Hepatocyte (in vitro differentiated cells): Measurements from ENCODE around the gene BAIAP2L1. TPM values are rescaled to one million over a fixed set of nuclear protein-coding genes. Genes with fewer than 3 reads are reported as not detected.

ENCODE experiments used
- DNase-seq: peaks from one replicate; pipeline ENCODE4 v3.0.0-alpha.2; 2016; ENCODE audit warnings: low spot score
- H2AFZ ChIP-seq: fragments of 200-600 bp; sonication (generic); 2 replicates; pipeline ENCODE4 v1.6.0; 2016; ENCODE audit warnings: antibody characterized with exemption, mild to moderate bottlenecking
- H3K27ac ChIP-seq: fragments of 200-600 bp; sonication (generic); 2 replicates; pipeline ENCODE4 v1.5.1; 2016; ENCODE audit warnings: mild to moderate bottlenecking
- H3K27me3 ChIP-seq: fragments of 200-600 bp; sonication (generic); 2 replicates; pipeline ENCODE4 v1.6.1; 2016
- H3K36me3 ChIP-seq: fragments of 200-600 bp; sonication (generic); replicated peaks from 2 replicates; pipeline ENCODE4 v1.5.1; 2016; ENCODE audit warnings: low read depth; ENCODE audit not compliant: insufficient read depth
- H3K4me1 ChIP-seq: fragments of 200-600 bp; sonication (generic); 2 replicates; pipeline ENCODE4 v1.5.1; 2016; ENCODE audit warnings: mild to moderate bottlenecking, moderate library complexity; ENCODE audit not compliant: insufficient read depth
- H3K4me2 ChIP-seq: fragments of 200-600 bp; sonication (generic); 2 replicates; pipeline ENCODE4 v1.6.0; 2016
- H3K4me3 ChIP-seq: fragments of 200-600 bp; sonication (generic); 2 replicates; pipeline ENCODE4 v1.5.1; 2016; ENCODE audit warnings: mild to moderate bottlenecking
- H3K79me2 ChIP-seq: fragments of 200-600 bp; sonication (generic); 2 replicates; pipeline ENCODE4 v1.6.0; 2017; ENCODE audit warnings: mild to moderate bottlenecking
- H3K9me2 ChIP-seq: fragments of 200-600 bp; sonication (generic); replicated peaks from 2 replicates; pipeline ENCODE4 v1.6.0; 2017; ENCODE audit warnings: mild to moderate bottlenecking; ENCODE audit not compliant: insufficient read depth
- H3K9me3 ChIP-seq: fragments of 200-600 bp; sonication (generic); 2 replicates; pipeline ENCODE4 v1.5.1; 2016; ENCODE audit warnings: low read depth, mild to moderate bottlenecking
- H4K20me1 ChIP-seq: fragments of 200-600 bp; sonication (generic); 2 replicates; pipeline ENCODE4 v1.6.0; 2016; ENCODE audit warnings: mild to moderate bottlenecking; ENCODE audit not compliant: insufficient read depth, poor library complexity, severe bottlenecking
- CTCF ChIP-seq: fragments of 200-600 bp; sonication (generic); IDR thresholded peaks from 2 replicates; pipeline ENCODE4 v1.5.1; 2016; ENCODE audit warnings: antibody characterized with exemption, mild to moderate bottlenecking; ENCODE audit not compliant: poor library complexity
- EZH2 ChIP-seq: fragments of 200-600 bp; sonication (generic); IDR thresholded peaks from 2 replicates; pipeline ENCODE4 v1.6.1; 2016; ENCODE audit warnings: antibody characterized with exemption, mild to moderate bottlenecking, borderline replicate concordance
- EZH2phosphoT487 ChIP-seq: fragments of 200-600 bp; sonication (generic); IDR thresholded peaks from one replicate; pipeline ENCODE4 v1.6.1; 2018; ENCODE audit warnings: antibody characterized with exemption, mild to moderate bottlenecking, low read depth, moderate library complexity; ENCODE audit not compliant: unreplicated experiment, severe bottlenecking
- WGBS: methylation state at CpG from one replicate; pipeline ENCODE4 v1.1.6; 2016; ENCODE audit warnings: low lambda C conversion rate; ENCODE audit errors: missing lambda C conversion rate; 5-methylcytosine and 5-hydroxymethylcytosine counted together
- polyA plus RNA-seq: library from polyadenylated mRNA; unstranded; fragments of >200 nt; fragmentation: Nextera tagmentation; extraction: Ambion mirVana; gene quantifications from 2 replicates; pipeline ENCODE4 v1.2.1, GENCODE V29; 2016
- total RNA-seq: library from RNA; depleted of rRNA; stranded (reverse); fragments of >200 nt; gene quantifications from 2 replicates; pipeline ENCODE4 v1.2.3, GENCODE V29; 2014

Gene BAIAP2L1
- total and polyA plus RNA-seq, 2 experiments from 2014 or later, result 25.4 to 32.0 TPM

- no peak overlapping the region for H2AFZ ChIP-seq
- H3K4me1 ChIP-seq, result peaks cover 46% of the 10 kb centered on the region
- TF ChIP-seq EZH2phosphoT487 (no peak), EZH2 (no peak)
Measured at GRCh38 chr7:98282703-98283102, 118.2 kb downstream of the BAIAP2L1 start.

GRCh38 chr7:98281757-98282606, 118.9 kb downstream of the BAIAP2L1 start:
- Histone ChIP-seq H2AFZ (peak overlapping the region; percentile 45), H3K79me2 (peaks cover 53% of the 10 kb centered on the region)
- 2% methylated on average over 26 of the region's 77 CpGs for WGBS

More at GRCh38 chr7:98282703-98283102, 118.2 kb downstream of the BAIAP2L1 start:
- no peaks in the 10 kb centered on the region for H3K9me3 ChIP-seq
- WGBS, result 31% methylated on average over 16 of the region's 16 CpGs
- peak overlapping the region; percentile 98 for H3K4me3 ChIP-seq
- peak overlapping the region; percentile 95 for H3K27ac ChIP-seq
- H4K20me1 ChIP-seq, result peaks cover 50% of the 10 kb centered on the region
- no peaks in the 10 kb centered on the region for H3K27me3 ChIP-seq
- peak; percentile 13 for DNase-seq
- H3K79me2 ChIP-seq, result peaks cover 60% of the 10 kb centered on the region
- H3K36me3 ChIP-seq, result no peaks in the 10 kb centered on the region
- peak overlapping the region; percentile 96 for H3K4me2 ChIP-seq
- no peaks in the 10 kb centered on the region for H3K9me2 ChIP-seq

GRCh38 chr7:98280791-98281756, 119.8 kb downstream of the BAIAP2L1 start, which contains the start of gene BRI3:
BRI3 (plus strand) TSS chr7:98281686; CDS start chr7:98281796, 110 bp downstream.
- H3K36me3 ChIP-seq, result no peaks in the 10 kb centered on the region
- TF ChIP-seq EZH2phosphoT487 (no peak), EZH2 (no peak), CTCF (no peak)
- no peaks in the 10 kb centered on the region for H3K27me3 ChIP-seq
- peak; percentile 98 for DNase-seq
- 3% methylated on average over 25 of the region's 92 CpGs for WGBS
- H2AFZ ChIP-seq, result peak within 1 kb of the TSS; percentile 90
- H3K4me1 ChIP-seq, result peaks cover 48% of the 10 kb centered on the region
- H3K79me2 ChIP-seq, result peaks cover 44% of the 10 kb centered on the region
- peak within 1 kb of the TSS; percentile 98 for H3K4me3 ChIP-seq
- peak within 1 kb of the TSS; percentile 97 for H3K4me2 ChIP-seq
- peaks cover 34% of the 10 kb centered on the region for H4K20me1 ChIP-seq
- peak within 1 kb of the TSS; percentile 97 for H3K27ac ChIP-seq
- H3K9me2 ChIP-seq, result no peaks in the 10 kb centered on the region
- no peaks in the 10 kb centered on the region for H3K9me3 ChIP-seq

More at GRCh38 chr7:98281757-98282606, 118.9 kb downstream of the BAIAP2L1 start:
- Histone ChIP-seq H3K4me1 (peaks cover 47% of the 10 kb centered on the region), H4K20me1 (peaks cover 43% of the 10 kb centered on the region), H3K4me2 (peak overlapping the region; percentile 96), H3K9me3 (no peaks in the 10 kb centered on the region), H3K4me3 (peak overlapping the region; percentile 98), H3K27me3 (no peaks in the 10 kb centered on the region), H3K27ac (peak overlapping the region; percentile 95), H3K36me3 (no peaks in the 10 kb centered on the region), H3K9me2 (no peaks in the 10 kb centered on the region)
- TF ChIP-seq EZH2phosphoT487 (no peak), EZH2 (no peak), CTCF (no peak)
- peak; percentile 64 for DNase-seq
